ENCODE data around the gene ADAM19. TPM values are rescaled to one million over a fixed set of nuclear protein-coding genes. Genes with fewer than 3 reads are reported as not detected.

The ADAM19 gene
- polyA plus RNA-seq, 1 donor from 2014 or later = 9.9 TPM

DNA sequence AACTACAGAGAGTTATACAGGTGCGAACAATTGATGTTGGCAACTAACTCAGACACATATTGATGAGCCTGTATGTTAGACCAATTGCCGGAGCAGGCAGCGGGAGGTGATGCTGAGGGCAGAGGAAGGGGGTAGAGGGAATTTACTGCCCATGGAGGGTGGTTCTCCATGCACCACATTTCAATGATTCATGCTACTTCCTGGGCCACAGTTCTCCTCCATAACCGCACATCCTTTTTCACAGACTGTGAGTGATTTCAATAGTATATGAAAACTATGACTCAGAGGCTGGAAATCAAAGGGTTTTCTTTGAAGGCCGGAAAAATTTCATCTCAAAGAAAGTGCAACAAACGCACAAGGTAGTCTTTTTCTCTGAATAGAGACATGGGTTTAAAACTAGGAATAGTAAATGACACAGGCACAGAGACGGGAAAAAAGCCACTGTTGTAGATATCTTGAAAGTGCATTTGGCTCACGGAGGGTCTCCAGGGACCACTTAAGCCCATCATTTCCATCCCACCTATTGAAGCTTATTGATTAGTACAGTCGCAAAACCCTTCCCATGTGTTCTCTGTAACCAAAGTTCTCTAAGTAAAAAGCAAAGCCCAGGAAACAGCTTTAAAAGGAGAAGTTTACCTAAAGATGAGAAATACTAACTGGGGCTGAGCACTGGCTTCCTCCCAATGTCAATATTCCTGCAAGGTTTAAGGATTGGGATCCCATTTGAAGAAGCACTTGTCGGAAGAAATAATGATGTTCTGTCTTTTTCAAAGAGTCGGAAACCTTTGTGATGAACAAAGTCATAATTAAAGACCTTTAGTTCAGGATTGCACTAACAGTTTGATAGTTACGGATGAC is 28.0 kb upstream of the ADAM19 start:
- H3K4me3 ChIP-seq (ENCODE audit: low read length) = no peak overlapping the region
- H3F3A ChIP-seq (ENCODE audit: insufficient read depth, low read length, poor library complexity, severe bottlenecking) = no peaks in the 10 kb centered on the region
- H3K9me3 ChIP-seq (ENCODE audit: low read length) = no peaks in the 10 kb centered on the region
- H3K27me3 ChIP-seq (ENCODE audit: insufficient read depth, low read depth, low read length) = no peaks in the 10 kb centered on the region
- no peak overlapping the region for H2AFZ ChIP-seq (ENCODE audit: low read depth, low read length)
- H3K9ac ChIP-seq (ENCODE audit: low read length) = no peak overlapping the region
- no peaks in the 10 kb centered on the region for H3K79me2 ChIP-seq (replicated peaks; ENCODE audit: insufficient read depth, low read length)
- no peak overlapping the region for H3K4me2 ChIP-seq (ENCODE audit: low read length)
- no peak for TF ChIP-seq SMC3 (conservative IDR thresholded peaks at IDR 0.05; ENCODE audit: poor library complexity)
- no peak for TF ChIP-seq POLR2AphosphoS5 (IDR thresholded peaks at IDR 0.05)
- no peak for TF ChIP-seq RAD21 (conservative IDR thresholded peaks at IDR 0.05)
- TF ChIP-seq EZH2 (IDR thresholded peaks at IDR 0.05; ENCODE audit: borderline replicate concordance, insufficient read depth, low read length, poor library complexity, severe bottlenecking) = no peak
- TF ChIP-seq EP300 (conservative IDR thresholded peaks at IDR 0.05; ENCODE audit: poor library complexity, severe bottlenecking) = no peak
- TF ChIP-seq TAF1 (IDR thresholded peaks at IDR 0.05; ENCODE audit: low read depth) = no peak
- no peak overlapping the region for H3K27ac ChIP-seq (ENCODE audit: low read length)
- no peaks in the 10 kb centered on the region for H3K36me3 ChIP-seq (ENCODE audit: insufficient read depth, low read length)
- no peaks in the 10 kb centered on the region for H3K9me2 ChIP-seq (ENCODE audit: insufficient read depth, low read length)
- no peaks in the 10 kb centered on the region for H4K20me1 ChIP-seq (ENCODE audit: insufficient read depth)

DNA sequence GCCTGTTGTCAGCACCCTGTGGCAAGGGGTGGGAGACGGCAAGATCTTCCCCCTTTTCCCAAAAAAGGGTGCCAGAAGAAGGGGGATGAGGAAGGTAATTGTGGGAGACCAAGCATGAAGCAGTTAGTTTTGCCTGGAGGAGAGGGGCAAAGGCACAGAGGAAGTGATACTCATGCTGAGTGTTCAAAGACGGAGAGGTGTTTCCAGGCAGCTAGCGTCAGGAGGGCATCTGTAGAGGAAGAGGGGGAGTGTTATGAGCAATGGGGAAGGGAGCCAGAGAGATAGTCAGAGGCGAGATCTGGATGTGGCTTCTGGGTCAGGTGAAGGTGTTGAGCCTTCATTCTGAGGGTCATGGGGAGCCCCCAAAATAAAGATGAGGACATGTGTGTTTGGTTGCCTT is 26.9 kb upstream of the ADAM19 start:
- no peaks in the 10 kb centered on the region for H4K20me1 ChIP-seq (ENCODE audit: insufficient read depth)
- no peak overlapping the region for H3K9ac ChIP-seq (ENCODE audit: low read length)
- TF ChIP-seq EZH2 (IDR thresholded peaks at IDR 0.05; ENCODE audit: borderline replicate concordance, insufficient read depth, low read length, poor library complexity, severe bottlenecking) = no peak
- no peak for TF ChIP-seq MXI1 (conservative IDR thresholded peaks at IDR 0.05; ENCODE audit: poor library complexity, severe bottlenecking)
- no peak for TF ChIP-seq SMC3 (conservative IDR thresholded peaks at IDR 0.05; ENCODE audit: poor library complexity)
- TF ChIP-seq, protein P1, sequence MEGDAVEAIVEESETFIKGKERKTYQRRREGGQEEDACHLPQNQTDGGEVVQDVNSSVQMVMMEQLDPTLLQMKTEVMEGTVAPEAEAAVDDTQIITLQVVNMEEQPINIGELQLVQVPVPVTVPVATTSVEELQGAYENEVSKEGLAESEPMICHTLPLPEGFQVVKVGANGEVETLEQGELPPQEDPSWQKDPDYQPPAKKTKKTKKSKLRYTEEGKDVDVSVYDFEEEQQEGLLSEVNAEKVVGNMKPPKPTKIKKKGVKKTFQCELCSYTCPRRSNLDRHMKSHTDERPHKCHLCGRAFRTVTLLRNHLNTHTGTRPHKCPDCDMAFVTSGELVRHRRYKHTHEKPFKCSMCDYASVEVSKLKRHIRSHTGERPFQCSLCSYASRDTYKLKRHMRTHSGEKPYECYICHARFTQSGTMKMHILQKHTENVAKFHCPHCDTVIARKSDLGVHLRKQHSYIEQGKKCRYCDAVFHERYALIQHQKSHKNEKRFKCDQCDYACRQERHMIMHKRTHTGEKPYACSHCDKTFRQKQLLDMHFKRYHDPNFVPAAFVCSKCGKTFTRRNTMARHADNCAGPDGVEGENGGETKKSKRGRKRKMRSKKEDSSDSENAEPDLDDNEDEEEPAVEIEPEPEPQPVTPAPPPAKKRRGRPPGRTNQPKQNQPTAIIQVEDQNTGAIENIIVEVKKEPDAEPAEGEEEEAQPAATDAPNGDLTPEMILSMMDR (IDR thresholded peaks at IDR 0.05; ENCODE audit: poor library complexity, severe bottlenecking) = no peak
- no peak for TF ChIP-seq RAD21 (conservative IDR thresholded peaks at IDR 0.05)
- H2AFZ ChIP-seq (ENCODE audit: low read depth, low read length) = no peak overlapping the region
- H3K27me3 ChIP-seq (ENCODE audit: insufficient read depth, low read depth, low read length) = no peaks in the 10 kb centered on the region
- H3K9me3 ChIP-seq (ENCODE audit: low read length) = no peaks in the 10 kb centered on the region
- H3K9me2 ChIP-seq (ENCODE audit: insufficient read depth, low read length) = no peaks in the 10 kb centered on the region
- no peaks in the 10 kb centered on the region for H3F3A ChIP-seq (ENCODE audit: insufficient read depth, low read length, poor library complexity, severe bottlenecking)
- no peak overlapping the region for H3K27ac ChIP-seq (ENCODE audit: low read length)
- no peak overlapping the region for H3K4me2 ChIP-seq (ENCODE audit: low read length)
- H3K36me3 ChIP-seq (ENCODE audit: insufficient read depth, low read length) = no peaks in the 10 kb centered on the region
- H3K4me3 ChIP-seq (ENCODE audit: low read length) = no peak overlapping the region
- no peaks in the 10 kb centered on the region for H3K79me2 ChIP-seq (replicated peaks; ENCODE audit: insufficient read depth, low read length)

DNA sequence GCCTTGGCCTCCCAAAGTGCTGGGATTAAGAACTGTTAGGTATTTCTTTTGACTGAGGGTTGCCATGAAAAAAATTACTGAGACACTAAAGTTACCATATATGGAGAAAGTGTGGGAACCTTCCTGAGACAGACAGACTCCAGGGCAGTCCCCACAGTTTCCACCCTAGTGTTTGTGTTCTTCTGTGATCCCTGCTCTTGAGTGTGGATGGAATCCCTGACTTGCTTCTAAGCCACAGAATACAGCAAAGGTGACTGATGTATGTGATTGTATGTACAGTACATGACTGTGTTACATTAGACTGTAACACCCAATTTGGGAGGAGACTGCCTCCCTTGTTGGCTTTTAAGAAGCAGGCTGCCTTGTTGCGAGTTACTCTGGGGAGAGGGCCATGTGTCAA is 24.7 kb upstream of the ADAM19 start:
- Histone ChIP-seq H3K27ac (ENCODE audit: low read length) (no peak overlapping the region), H3K4me2 (ENCODE audit: low read length) (no peak overlapping the region), H4K20me1 (ENCODE audit: insufficient read depth) (no peaks in the 10 kb centered on the region), H3K9me2 (ENCODE audit: insufficient read depth, low read length) (no peaks in the 10 kb centered on the region), H3K4me3 (ENCODE audit: low read length) (no peak overlapping the region), H3K9me3 (ENCODE audit: low read length) (no peaks in the 10 kb centered on the region), H3K9ac (ENCODE audit: low read length) (no peak overlapping the region), H3K27me3 (ENCODE audit: insufficient read depth, low read depth, low read length) (no peaks in the 10 kb centered on the region), H3K36me3 (ENCODE audit: insufficient read depth, low read length) (no peaks in the 10 kb centered on the region), H3K79me2 (replicated peaks; ENCODE audit: insufficient read depth, low read length) (no peaks in the 10 kb centered on the region), H2AFZ (ENCODE audit: low read depth, low read length) (no peak overlapping the region), H3F3A (ENCODE audit: insufficient read depth, low read length, poor library complexity, severe bottlenecking) (no peaks in the 10 kb centered on the region)
- TF ChIP-seq EZH2 (IDR thresholded peaks at IDR 0.05; ENCODE audit: borderline replicate concordance, insufficient read depth, low read length, poor library complexity, severe bottlenecking) (no peak), SMC3 (conservative IDR thresholded peaks at IDR 0.05; ENCODE audit: poor library complexity) (no peak), MXI1 (conservative IDR thresholded peaks at IDR 0.05; ENCODE audit: poor library complexity, severe bottlenecking) (no peak), RAD21 (conservative IDR thresholded peaks at IDR 0.05) (no peak), TAF1 (IDR thresholded peaks at IDR 0.05; ENCODE audit: low read depth) (no peak), EP300 (conservative IDR thresholded peaks at IDR 0.05; ENCODE audit: poor library complexity, severe bottlenecking) (no peak), POLR2AphosphoS5 (IDR thresholded peaks at IDR 0.05) (no peak)
- TF ChIP-seq, protein P1 (IDR thresholded peaks at IDR 0.05; ENCODE audit: poor library complexity, severe bottlenecking) = no peak
- TF ChIP-seq, protein P2, sequence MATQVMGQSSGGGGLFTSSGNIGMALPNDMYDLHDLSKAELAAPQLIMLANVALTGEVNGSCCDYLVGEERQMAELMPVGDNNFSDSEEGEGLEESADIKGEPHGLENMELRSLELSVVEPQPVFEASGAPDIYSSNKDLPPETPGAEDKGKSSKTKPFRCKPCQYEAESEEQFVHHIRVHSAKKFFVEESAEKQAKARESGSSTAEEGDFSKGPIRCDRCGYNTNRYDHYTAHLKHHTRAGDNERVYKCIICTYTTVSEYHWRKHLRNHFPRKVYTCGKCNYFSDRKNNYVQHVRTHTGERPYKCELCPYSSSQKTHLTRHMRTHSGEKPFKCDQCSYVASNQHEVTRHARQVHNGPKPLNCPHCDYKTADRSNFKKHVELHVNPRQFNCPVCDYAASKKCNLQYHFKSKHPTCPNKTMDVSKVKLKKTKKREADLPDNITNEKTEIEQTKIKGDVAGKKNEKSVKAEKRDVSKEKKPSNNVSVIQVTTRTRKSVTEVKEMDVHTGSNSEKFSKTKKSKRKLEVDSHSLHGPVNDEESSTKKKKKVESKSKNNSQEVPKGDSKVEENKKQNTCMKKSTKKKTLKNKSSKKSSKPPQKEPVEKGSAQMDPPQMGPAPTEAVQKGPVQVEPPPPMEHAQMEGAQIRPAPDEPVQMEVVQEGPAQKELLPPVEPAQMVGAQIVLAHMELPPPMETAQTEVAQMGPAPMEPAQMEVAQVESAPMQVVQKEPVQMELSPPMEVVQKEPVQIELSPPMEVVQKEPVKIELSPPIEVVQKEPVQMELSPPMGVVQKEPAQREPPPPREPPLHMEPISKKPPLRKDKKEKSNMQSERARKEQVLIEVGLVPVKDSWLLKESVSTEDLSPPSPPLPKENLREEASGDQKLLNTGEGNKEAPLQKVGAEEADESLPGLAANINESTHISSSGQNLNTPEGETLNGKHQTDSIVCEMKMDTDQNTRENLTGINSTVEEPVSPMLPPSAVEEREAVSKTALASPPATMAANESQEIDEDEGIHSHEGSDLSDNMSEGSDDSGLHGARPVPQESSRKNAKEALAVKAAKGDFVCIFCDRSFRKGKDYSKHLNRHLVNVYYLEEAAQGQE (IDR thresholded peaks at IDR 0.05; ENCODE audit: borderline replicate concordance) = no peak
